HCT116 (cell line): ENCODE results near the gene STK32C. TPM values are rescaled to one million over a fixed set of nuclear protein-coding genes. Genes with fewer than 3 reads are reported as not detected.

ENCODE experiments used
- ATAC-seq: fragments of 200-7000 bp; cut with Tn5 transposase; 2 replicates; pipeline ENCODE4 v1.9.1; 2020; ENCODE audit warnings: mild to moderate bottlenecking, moderate library complexity
- BruUV-seq: library from RNA; stranded (reverse); fragments of 400-500 nt; replicated peaks from 2 replicates; lab custom pipeline; 2021; lab: Mats Ljungman, UMichigan
- CTCF ChIA-PET: fragments of 300-600 bp; sonication (Branson Sonifier 250); formaldehyde crosslinking; loops from one replicate; lab custom pipeline; 2021; ENCODE audit warnings: antibody characterized with exemption; lab: Charles Lee
- POLR2A ChIA-PET: fragments of 300-600, 350-600 bp; sonication (Branson Sonifier 250); formaldehyde crosslinking; loops from one replicate; lab custom pipeline; 2021; ENCODE audit warnings: antibody characterized with exemption; lab: Charles Lee
- RAD21 ChIA-PET, 2 experiments: fragments of 300-600 bp; sonication (Branson Sonifier 250); formaldehyde crosslinking; loops; one replicate each; lab custom pipeline; 2023; ENCODE audit warnings: low total read pairs in 2 of 2; ENCODE audit not compliant: uncharacterized antibody in 2 of 2, unreplicated experiment in 2 of 2, low non-redundant PET in 1 of 2; lab: Charles Lee
- DNase-seq: peaks from one replicate; pipeline ENCODE4 v3.0.0-alpha.2; 2010; ENCODE audit warnings: low read depth, low spot score
- H2AFZ ChIP-seq: fragments of 200-600 bp; shearing (Covaris generic), sonication (generic); 2 replicates; pipeline ENCODE4 v1.6.1; 2017; ENCODE audit warnings: low read depth, mixed run types, mixed read lengths, antibody characterized with exemption, low read length; ENCODE audit not compliant: poor library complexity, severe bottlenecking
- H3K27ac ChIP-seq: 2 replicates; pipeline ENCODE4 v1.5.1; 2012; ENCODE audit warnings: low read depth, low read length
- H3K27me3 ChIP-seq: fragments of 200-600 bp; sonication (generic); 2 replicates; pipeline ENCODE4 v1.6.1; 2016; ENCODE audit warnings: mixed run types, low read length, mixed read lengths; ENCODE audit not compliant: insufficient read depth
- H3K36me3 ChIP-seq, 2 experiments: fragments of 200-500 bp in 1 of 2; fragments of 200-600 bp in 1 of 2; sonication (Bioruptor generic) in 1 of 2; sonication (generic) in 1 of 2; 2 replicates each; pipeline versions ENCODE4 v1.5.1 to v1.6.1; 2014 to 2016; ENCODE audit warnings: low read length in 2 of 2, inconsistent platforms in 1 of 2, mixed read lengths in 1 of 2, mixed run types in 1 of 2; ENCODE audit not compliant: insufficient read depth in 2 of 2, control insufficient read depth in 1 of 2
- H3K4me1 ChIP-seq, 2 experiments: fragments of 200-600 bp in 1 of 2; sonication (generic) in 1 of 2; 2 replicates each; pipeline versions ENCODE4 v1.5.1 to v1.6.1; 2012 to 2017; ENCODE audit warnings: low read length in 2 of 2, inconsistent platforms in 1 of 2, mild to moderate bottlenecking in 1 of 2, mixed read lengths in 1 of 2, mixed run types in 1 of 2, moderate library complexity in 1 of 2; ENCODE audit not compliant: insufficient read depth in 2 of 2, control insufficient read depth in 1 of 2
- H3K4me2 ChIP-seq: fragments of 200-600 bp; sonication (generic); 2 replicates; pipeline ENCODE4 v1.6.1; 2017; ENCODE audit warnings: mixed run types, low read length, mixed read lengths
- H3K4me3 ChIP-seq, 2 experiments: fragments of 200-600 bp in 1 of 2; sonication (generic) in 1 of 2; replicated peaks in 1 of 2; 2 replicates each; pipeline ENCODE4 v1.5.1; 2011 to 2016; ENCODE audit warnings: low read length in 2 of 2, control low read depth in 1 of 2, low read depth in 1 of 2, mild to moderate bottlenecking in 1 of 2, mixed read lengths in 1 of 2, mixed run types in 1 of 2
- H3K79me2 ChIP-seq: fragments of 200-600 bp; sonication (generic); 2 replicates; pipeline ENCODE4 v1.6.1; 2017; ENCODE audit warnings: mild to moderate bottlenecking, mixed run types, low read length, moderate library complexity, mixed read lengths; ENCODE audit not compliant: insufficient read depth
- H3K9ac ChIP-seq: fragments of 200-600 bp; sonication (generic); 2 replicates; pipeline ENCODE4 v1.6.1; 2016; ENCODE audit warnings: low read length, mixed read lengths
- H3K9me2 ChIP-seq: fragments of 200-600 bp; sonication (generic), shearing (Covaris generic); 2 replicates; pipeline ENCODE4 v1.6.1; 2017; ENCODE audit warnings: mixed run types, mild to moderate bottlenecking, moderate library complexity; ENCODE audit not compliant: insufficient read depth
- H3K9me3 ChIP-seq, 2 experiments: fragments of 200-500 bp in 1 of 2; fragments of 200-600 bp in 1 of 2; sonication (Bioruptor generic) in 1 of 2; sonication (generic) in 1 of 2; 2 replicates each; pipeline ENCODE4 v1.6.1; 2014 to 2017; ENCODE audit warnings: low read length in 2 of 2, mixed read lengths in 2 of 2, inconsistent platforms in 1 of 2, low read depth in 1 of 2, mild to moderate bottlenecking in 1 of 2, mixed run types in 1 of 2, moderate library complexity in 1 of 2; ENCODE audit not compliant: control insufficient read depth in 1 of 2, insufficient read depth in 1 of 2
- H4K20me1 ChIP-seq: fragments of 200-600 bp; sonication (generic), shearing (Covaris generic); 2 replicates; pipeline ENCODE4 v1.6.1; 2017; ENCODE audit warnings: mixed run types, mild to moderate bottlenecking, moderate library complexity; ENCODE audit not compliant: insufficient read depth
- ATF3 ChIP-seq: IDR thresholded peaks from 2 replicates; pipeline ENCODE4 v1.6.1; 2012
- CBX3 ChIP-seq: IDR thresholded peaks from 2 replicates; pipeline ENCODE4 v1.6.1; 2012; ENCODE audit warnings: low read depth
- EZH2phosphoT487 ChIP-seq: fragments of 200-600 bp; IDR thresholded peaks from 2 replicates; pipeline ENCODE4 v1.6.1; 2018; ENCODE audit warnings: antibody characterized with exemption, borderline replicate concordance
- REST ChIP-seq: IDR thresholded peaks from 2 replicates; pipeline ENCODE4 v1.6.1; 2012; ENCODE audit warnings: low read depth
- TCF7L2 ChIP-seq: IDR thresholded peaks from 2 replicates; pipeline ENCODE4 v1.7.0; 2011; ENCODE audit warnings: borderline replicate concordance, inconsistent platforms; ENCODE audit not compliant: insufficient read depth, insufficient read length; ENCODE audit errors: extremely low read depth
- intact Hi-C: fragments of 100-400 bp; cut with micrococcal nuclease; formaldehyde crosslinking; loops from 2 replicates; pipeline ENCODE4 v1.10.0; 2022
- total RNA-seq: library from RNA; stranded (reverse); gene quantifications from one replicate; pipeline ENCODE4 v1.2.1, GENCODE V29; 2021; ENCODE audit not compliant: unreplicated experiment
- TF ChIP-seq, protein P1 (sequence below), 3 experiments: fragments of 200-600 bp in 1 of 3; sonication (generic) in 1 of 3; IDR thresholded peaks in 2 of 3; conservative IDR thresholded peaks in 1 of 3; 2 replicates each; pipeline ENCODE4 v1.5.1; 2012 to 2017; ENCODE audit warnings: low read depth in 2 of 3, low read length in 2 of 3, antibody characterized with exemption in 1 of 3, borderline replicate concordance in 1 of 3, control low read depth in 1 of 3, mild to moderate bottlenecking in 1 of 3, mixed read lengths in 1 of 3, mixed run types in 1 of 3, moderate library complexity in 1 of 3; ENCODE audit not compliant: insufficient read depth in 1 of 3

STK32C gene
- total RNA-seq, 1 experiment from 2014 or later = 29.7 TPM

GRCh38 chr10:132164761-132165278 lies 142.9 kb downstream of the STK32C start:
- Histone ChIP-seq H3K9me3 (no peaks in the 10 kb centered on the region), H3K9ac (0 out of 2 replicates have a peak overlapping the region, but pooled peaks have one; percentile 11), H3K4me3 (no peak overlapping the region), H3K9me2 (no peaks in the 10 kb centered on the region), H3K27ac (no peak overlapping the region), H3K4me2 (peak overlapping the region; percentile 73), H3K79me2 (no peaks in the 10 kb centered on the region), H3K36me3 (no peaks in the 10 kb centered on the region), H3K4me1 (peaks cover 17 to 42% of the 10 kb centered on the region in 2 experiments; a peak in 3 of 4 replicates), H2AFZ (peak overlapping the region; percentile 16), H4K20me1 (no peaks in the 10 kb centered on the region), H3K27me3 (no peaks in the 10 kb centered on the region)
- no TSS peak for BruUV-seq
- intact Hi-C loops = no loop called here
- ChIA-PET CTCF (no interaction called here), POLR2A (no interaction called here), RAD21 (no interaction called here)
- no peak for TF ChIP-seq TCF7L2
- no peak for TF ChIP-seq REST
- no peak for TF ChIP-seq CBX3
- DNase-seq = no peak
- ATAC-seq = peak; percentile 69

DNA sequence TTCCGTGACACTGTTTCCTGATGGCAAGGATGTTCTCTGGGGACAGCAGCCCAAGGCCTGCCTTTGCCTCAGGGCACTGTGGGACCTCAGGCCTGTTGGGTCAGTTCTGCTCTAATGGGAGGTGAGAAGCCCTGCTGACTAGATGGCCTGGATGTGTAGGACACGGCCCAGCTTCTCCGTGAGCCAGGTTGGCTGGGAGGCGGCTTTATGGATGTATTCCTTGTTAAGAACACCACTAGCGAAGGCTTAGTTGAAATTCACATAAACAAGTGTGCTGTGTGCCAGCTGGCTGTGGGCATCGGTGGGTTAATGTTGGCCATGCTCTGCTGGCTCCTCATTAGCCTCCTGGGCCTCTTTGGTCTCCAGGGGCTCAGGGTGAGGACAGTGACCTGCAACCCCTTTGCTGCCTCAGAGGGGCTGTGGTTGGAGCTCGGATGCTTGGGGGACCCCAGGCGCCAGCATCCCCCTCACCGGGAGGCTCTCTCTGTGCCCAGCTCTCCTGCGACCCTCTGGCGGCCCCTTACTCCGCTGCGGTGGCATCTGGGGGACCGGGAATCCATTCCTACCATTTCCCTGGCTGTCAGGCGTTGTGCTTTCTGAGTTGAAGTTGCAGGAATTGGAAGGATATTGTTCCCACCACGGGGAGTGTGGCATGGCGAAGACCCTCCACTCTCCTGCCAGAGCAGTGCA lies 143.8 kb downstream of the STK32C start:
- Histone ChIP-seq H3K9ac (no peak overlapping the region), H3K9me2 (no peaks in the 10 kb centered on the region), H3K4me1 (peaks cover 17 to 42% of the 10 kb centered on the region in 2 experiments; a peak in 3 of 4 replicates), H3K79me2 (no peaks in the 10 kb centered on the region), H3K27ac (peak overlapping the region; percentile 29; the same call in 1 of the 2 replicates), H3K36me3 (no peaks in the 10 kb centered on the region), H2AFZ (no peak overlapping the region), H3K4me2 (peak overlapping the region; percentile 73), H3K27me3 (no peaks in the 10 kb centered on the region), H4K20me1 (no peaks in the 10 kb centered on the region), H3K4me3 (no peak overlapping the region), H3K9me3 (no peaks in the 10 kb centered on the region)
- ATAC-seq (peak; percentile 9; the same call in 1 of the 2 replicates), DNase-seq (no peak)
- intact Hi-C loops = no loop called here
- ChIA-PET CTCF (no interaction called here), POLR2A (no interaction called here), RAD21 (no interaction called here)
- no TSS peak for BruUV-seq
- TF ChIP-seq EZH2phosphoT487 = no peak
- no peak for TF ChIP-seq REST
- TF ChIP-seq, protein P1, sequence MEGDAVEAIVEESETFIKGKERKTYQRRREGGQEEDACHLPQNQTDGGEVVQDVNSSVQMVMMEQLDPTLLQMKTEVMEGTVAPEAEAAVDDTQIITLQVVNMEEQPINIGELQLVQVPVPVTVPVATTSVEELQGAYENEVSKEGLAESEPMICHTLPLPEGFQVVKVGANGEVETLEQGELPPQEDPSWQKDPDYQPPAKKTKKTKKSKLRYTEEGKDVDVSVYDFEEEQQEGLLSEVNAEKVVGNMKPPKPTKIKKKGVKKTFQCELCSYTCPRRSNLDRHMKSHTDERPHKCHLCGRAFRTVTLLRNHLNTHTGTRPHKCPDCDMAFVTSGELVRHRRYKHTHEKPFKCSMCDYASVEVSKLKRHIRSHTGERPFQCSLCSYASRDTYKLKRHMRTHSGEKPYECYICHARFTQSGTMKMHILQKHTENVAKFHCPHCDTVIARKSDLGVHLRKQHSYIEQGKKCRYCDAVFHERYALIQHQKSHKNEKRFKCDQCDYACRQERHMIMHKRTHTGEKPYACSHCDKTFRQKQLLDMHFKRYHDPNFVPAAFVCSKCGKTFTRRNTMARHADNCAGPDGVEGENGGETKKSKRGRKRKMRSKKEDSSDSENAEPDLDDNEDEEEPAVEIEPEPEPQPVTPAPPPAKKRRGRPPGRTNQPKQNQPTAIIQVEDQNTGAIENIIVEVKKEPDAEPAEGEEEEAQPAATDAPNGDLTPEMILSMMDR (IDR thresholded peaks at IDR 0.05 in 2 of 3, conservative IDR thresholded peaks at IDR 0.05 in 1 of 3; ENCODE audit: borderline replicate concordance in 1 of 3, insufficient read depth in 1 of 3, low read depth in 2 of 3, low read length in 2 of 3) = no peak
- TF ChIP-seq ATF3 = no peak
